Breast epithelium (tissue), 3 donors: ENCODE measurements around the gene MPG.

Experiments used
- CTCF ChIP-seq, 3 donors: fragments of 450-650 bp; IDR thresholded peaks; one replicate each; pipeline ENCODE4 v1.5.1; 2016 to 2017; ENCODE audit warnings: antibody characterized with exemption in 3 of 3, mild to moderate bottlenecking in 3 of 3, moderate library complexity in 3 of 3
- POLR2A ChIP-seq: fragments of 450-650 bp; IDR thresholded peaks from one replicate; pipeline ENCODE4 v1.6.1; 2016; ENCODE audit warnings: antibody characterized with exemption, mild to moderate bottlenecking, moderate library complexity

- TF ChIP-seq CTCF (IDR thresholded peaks at IDR 0.05) (no peak), POLR2A (no peak)
Observed at GRCh38 chr16:129075-129474, 51.0 kb downstream of the MPG start.
